ENCODE results near the gene STK32B. TPM values are rescaled to one million over a fixed set of nuclear protein-coding genes. Genes with fewer than 3 reads are reported as not detected.

The STK32B gene
- total and polyA plus RNA-seq, 2 experiments from 2014 or later = 0.71 to 2.3 TPM

DNA sequence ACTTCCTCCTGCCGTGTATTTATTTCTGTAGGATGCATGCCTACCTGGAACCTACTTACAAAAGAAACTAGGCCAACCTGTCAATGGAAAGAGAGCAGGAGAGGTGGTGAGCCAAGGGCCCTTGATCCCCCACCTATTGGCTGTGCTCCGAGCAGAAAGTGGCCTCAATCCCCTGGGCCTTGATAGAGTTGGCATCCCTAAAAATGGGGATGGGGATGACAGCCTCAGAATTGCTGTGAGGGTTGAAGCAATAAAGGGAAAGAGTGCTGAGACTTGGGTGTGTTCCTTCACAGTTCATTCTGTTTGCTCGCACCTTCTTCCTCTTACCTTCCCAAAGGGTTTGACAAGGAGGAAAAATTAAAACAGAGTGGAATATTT is 314.7 kb downstream of the STK32B start (continued):
- TF ChIP-seq ZNF462 (CRISPR knock-in tag; IDR thresholded peaks at IDR 0.05) (no peak), ETS1 (IDR thresholded peaks at IDR 0.05) (no peak), POLR2AphosphoS5 (IDR thresholded peaks at IDR 0.05; ENCODE audit: low read depth) (no peak), JUNB (IDR thresholded peaks at IDR 0.05; ENCODE audit: unreplicated experiment) (no peak), ZNF331 (CRISPR knock-in tag; IDR thresholded peaks at IDR 0.05; ENCODE audit: low read depth) (no peak)
- TF ChIP-seq, protein P1, sequence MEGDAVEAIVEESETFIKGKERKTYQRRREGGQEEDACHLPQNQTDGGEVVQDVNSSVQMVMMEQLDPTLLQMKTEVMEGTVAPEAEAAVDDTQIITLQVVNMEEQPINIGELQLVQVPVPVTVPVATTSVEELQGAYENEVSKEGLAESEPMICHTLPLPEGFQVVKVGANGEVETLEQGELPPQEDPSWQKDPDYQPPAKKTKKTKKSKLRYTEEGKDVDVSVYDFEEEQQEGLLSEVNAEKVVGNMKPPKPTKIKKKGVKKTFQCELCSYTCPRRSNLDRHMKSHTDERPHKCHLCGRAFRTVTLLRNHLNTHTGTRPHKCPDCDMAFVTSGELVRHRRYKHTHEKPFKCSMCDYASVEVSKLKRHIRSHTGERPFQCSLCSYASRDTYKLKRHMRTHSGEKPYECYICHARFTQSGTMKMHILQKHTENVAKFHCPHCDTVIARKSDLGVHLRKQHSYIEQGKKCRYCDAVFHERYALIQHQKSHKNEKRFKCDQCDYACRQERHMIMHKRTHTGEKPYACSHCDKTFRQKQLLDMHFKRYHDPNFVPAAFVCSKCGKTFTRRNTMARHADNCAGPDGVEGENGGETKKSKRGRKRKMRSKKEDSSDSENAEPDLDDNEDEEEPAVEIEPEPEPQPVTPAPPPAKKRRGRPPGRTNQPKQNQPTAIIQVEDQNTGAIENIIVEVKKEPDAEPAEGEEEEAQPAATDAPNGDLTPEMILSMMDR (conservative IDR thresholded peaks at IDR 0.05; ENCODE audit: low read depth in 2 of 2) = no peak

DNA sequence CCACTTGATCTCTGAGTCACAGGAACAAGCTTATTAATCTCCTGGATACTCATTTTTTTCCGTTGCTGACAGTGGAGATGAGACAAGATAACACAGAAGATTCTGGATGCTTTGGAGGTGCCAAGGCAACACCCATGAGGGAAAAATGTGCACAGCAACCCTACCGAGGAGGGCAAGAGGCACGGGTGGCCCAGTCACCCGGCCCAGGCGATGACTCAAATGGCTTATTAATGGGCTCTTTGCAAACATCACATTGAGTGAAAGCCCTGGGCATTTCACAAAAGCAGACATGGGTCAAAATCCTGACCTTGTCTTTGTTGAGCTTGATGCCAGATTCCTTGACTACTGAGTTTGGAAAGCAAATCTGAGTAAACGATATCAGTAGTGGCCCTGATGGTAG is 315.1 kb downstream of the STK32B start:
- Histone ChIP-seq H4K20me1 (replicated peaks; ENCODE audit: insufficient read depth) (no peaks in the 10 kb centered on the region), H3F3A (replicated peaks; ENCODE audit: low read depth) (no peaks in the 10 kb centered on the region), H3K36me3 (ENCODE audit: insufficient read depth) (no peaks in the 10 kb centered on the region), H2AFZ (no peak overlapping the region), H3K4me3 (no peak overlapping the region), H3K4me1 (ENCODE audit: insufficient read depth) (peaks cover 7% of the 10 kb centered on the region; the same call in 1 of the 2 replicates), H3K27me3 (ENCODE audit: insufficient read depth) (no peaks in the 10 kb centered on the region), H3K27ac (ENCODE audit: low read depth) (no peak overlapping the region), H3K79me2 (replicated peaks; ENCODE audit: insufficient read depth) (no peaks in the 10 kb centered on the region), H3K9me2 (ENCODE audit: insufficient read depth) (no peaks in the 10 kb centered on the region), H3K4me2 (no peak overlapping the region)
- no peaks in the 10 kb centered on the region for H3K9me3 Mint-ChIP-seq
- peaks cover 10% of the 10 kb centered on the region; the same call in 2 of the 3 replicates for H3K4me1 Mint-ChIP-seq
- H3K36me3 Mint-ChIP-seq (ENCODE audit: low read depth) = no peaks in the 10 kb centered on the region
- ATAC-seq (no peak), DNase-seq (ENCODE audit: low spot score) (no peak)
- no peak overlapping the region for H3K4me3 Mint-ChIP-seq
- peaks cover 1% of the 10 kb centered on the region for H3K27me3 Mint-ChIP-seq (ENCODE audit: insufficient read depth, low read depth, poor library complexity)
- no peak overlapping the region for H3K27ac Mint-ChIP-seq
- no peak for TF ChIP-seq NANOG (IDR thresholded peaks at IDR 0.05; ENCODE audit: borderline replicate concordance)
- no peak for TF ChIP-seq ETS1 (IDR thresholded peaks at IDR 0.05)
- no peak for TF ChIP-seq JUNB (IDR thresholded peaks at IDR 0.05; ENCODE audit: unreplicated experiment)
- TF ChIP-seq POLR2AphosphoS5 (IDR thresholded peaks at IDR 0.05; ENCODE audit: low read depth) = no peak
- TF ChIP-seq, protein P1 (conservative IDR thresholded peaks at IDR 0.05; ENCODE audit: low read depth in 2 of 2) = no peak
- TF ChIP-seq, protein P2, sequence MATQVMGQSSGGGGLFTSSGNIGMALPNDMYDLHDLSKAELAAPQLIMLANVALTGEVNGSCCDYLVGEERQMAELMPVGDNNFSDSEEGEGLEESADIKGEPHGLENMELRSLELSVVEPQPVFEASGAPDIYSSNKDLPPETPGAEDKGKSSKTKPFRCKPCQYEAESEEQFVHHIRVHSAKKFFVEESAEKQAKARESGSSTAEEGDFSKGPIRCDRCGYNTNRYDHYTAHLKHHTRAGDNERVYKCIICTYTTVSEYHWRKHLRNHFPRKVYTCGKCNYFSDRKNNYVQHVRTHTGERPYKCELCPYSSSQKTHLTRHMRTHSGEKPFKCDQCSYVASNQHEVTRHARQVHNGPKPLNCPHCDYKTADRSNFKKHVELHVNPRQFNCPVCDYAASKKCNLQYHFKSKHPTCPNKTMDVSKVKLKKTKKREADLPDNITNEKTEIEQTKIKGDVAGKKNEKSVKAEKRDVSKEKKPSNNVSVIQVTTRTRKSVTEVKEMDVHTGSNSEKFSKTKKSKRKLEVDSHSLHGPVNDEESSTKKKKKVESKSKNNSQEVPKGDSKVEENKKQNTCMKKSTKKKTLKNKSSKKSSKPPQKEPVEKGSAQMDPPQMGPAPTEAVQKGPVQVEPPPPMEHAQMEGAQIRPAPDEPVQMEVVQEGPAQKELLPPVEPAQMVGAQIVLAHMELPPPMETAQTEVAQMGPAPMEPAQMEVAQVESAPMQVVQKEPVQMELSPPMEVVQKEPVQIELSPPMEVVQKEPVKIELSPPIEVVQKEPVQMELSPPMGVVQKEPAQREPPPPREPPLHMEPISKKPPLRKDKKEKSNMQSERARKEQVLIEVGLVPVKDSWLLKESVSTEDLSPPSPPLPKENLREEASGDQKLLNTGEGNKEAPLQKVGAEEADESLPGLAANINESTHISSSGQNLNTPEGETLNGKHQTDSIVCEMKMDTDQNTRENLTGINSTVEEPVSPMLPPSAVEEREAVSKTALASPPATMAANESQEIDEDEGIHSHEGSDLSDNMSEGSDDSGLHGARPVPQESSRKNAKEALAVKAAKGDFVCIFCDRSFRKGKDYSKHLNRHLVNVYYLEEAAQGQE (IDR thresholded peaks at IDR 0.05; ENCODE audit: unreplicated experiment) = no peak
